CD14-positive monocyte (primary cell): ENCODE results near the gene KIRREL3. TPM values are rescaled to one million over a fixed set of nuclear protein-coding genes. Genes with fewer than 3 reads are reported as not detected.

ENCODE experiments used
- DNase-seq, 3 donors: peaks; one replicate each; pipeline ENCODE4 v3.0.0-alpha.2; 2011 to 2022
- H2AFZ ChIP-seq: 2 replicates; pipeline ENCODE4 v1.6.0; 2012; ENCODE audit warnings: mild to moderate bottlenecking, low read depth, low read length, inconsistent platforms; ENCODE audit not compliant: insufficient read depth, poor library complexity, severe bottlenecking
- H3K27ac ChIP-seq, 2 donors: 1 replicate in 1 of 2; 2 replicates in 1 of 2; pipeline ENCODE4 v1.5.1; 2012 to 2013; ENCODE audit warnings: low read length in 2 of 2, control low read depth in 1 of 2, inconsistent platforms in 1 of 2, low read depth in 1 of 2, mild to moderate bottlenecking in 1 of 2
- H3K27me3 ChIP-seq, 2 donors: one replicate each; pipeline versions ENCODE4 v1.6.0 to v1.6.1; 2011 to 2013; ENCODE audit warnings: low read length in 2 of 2; ENCODE audit not compliant: control insufficient read depth in 2 of 2, insufficient read depth in 2 of 2
- H3K36me3 ChIP-seq, 2 donors: replicated peaks in 1 of 2; 1 replicate in 1 of 2; 2 replicates in 1 of 2; pipeline versions ENCODE4 v1.5.1 to v1.6.1; 2012 to 2013; ENCODE audit warnings: low read length in 2 of 2, control low read depth in 1 of 2, inconsistent platforms in 1 of 2, mild to moderate bottlenecking in 1 of 2; ENCODE audit not compliant: insufficient read depth in 2 of 2, control insufficient read depth in 1 of 2
- H3K4me1 ChIP-seq, 2 donors: 1 replicate in 1 of 2; 2 replicates in 1 of 2; pipeline versions ENCODE4 v1.5.1 to v1.6.1; 2012 to 2013; ENCODE audit warnings: low read length in 2 of 2, control low read depth in 1 of 2, inconsistent platforms in 1 of 2, mild to moderate bottlenecking in 1 of 2, moderate library complexity in 1 of 2; ENCODE audit not compliant: insufficient read depth in 2 of 2, control insufficient read depth in 1 of 2
- H3K4me2 ChIP-seq: replicated peaks from 2 replicates; pipeline ENCODE3; 2012; ENCODE audit warnings: low read length, moderate library complexity, mild to moderate bottlenecking; ENCODE audit not compliant: poor library complexity, severe bottlenecking; ENCODE audit errors: extremely low read depth
- H3K4me3 ChIP-seq, 3 experiments: fragments of 200-600 bp in 1 of 3; sonication (generic) in 1 of 3; replicated peaks in 1 of 3; 1 replicate in 2 of 3; 2 replicates in 1 of 3; pipeline ENCODE4 v1.5.1; 2011 to 2013; ENCODE audit warnings: low read length in 3 of 3, mild to moderate bottlenecking in 3 of 3, control low read depth in 2 of 3, low read depth in 2 of 3, inconsistent platforms in 1 of 3, moderate library complexity in 1 of 3
- H3K79me2 ChIP-seq: 2 replicates; pipeline ENCODE4 v1.6.0; 2012; ENCODE audit warnings: mild to moderate bottlenecking, control low read depth, inconsistent platforms, low read length, moderate library complexity; ENCODE audit not compliant: insufficient read depth
- H3K9ac ChIP-seq: 2 replicates; pipeline ENCODE4 v1.6.0; 2017; ENCODE audit warnings: low read length, mild to moderate bottlenecking; ENCODE audit not compliant: insufficient read depth, poor library complexity, severe bottlenecking
- H3K9me3 ChIP-seq, 2 donors: replicated peaks in 1 of 2; 1 replicate in 1 of 2; 2 replicates in 1 of 2; pipeline versions ENCODE4 v1.5.1 to v1.6.1; 2012 to 2013; ENCODE audit warnings: low read length in 2 of 2, control low read depth in 1 of 2; ENCODE audit not compliant: control insufficient read depth in 1 of 2, insufficient read depth in 1 of 2
- H4K20me1 ChIP-seq: 2 replicates; pipeline ENCODE4 v1.6.0; 2012; ENCODE audit warnings: mild to moderate bottlenecking, low read length, control low read depth, moderate library complexity; ENCODE audit not compliant: insufficient read depth
- H3K27ac Mint-ChIP-seq, 7 donors: one replicate each; pipeline ENCODE4 v1.8.0; 2020; ENCODE audit warnings: mild to moderate bottlenecking in 7 of 7, mixed read lengths in 7 of 7, moderate library complexity in 6 of 7, inconsistent platforms in 2 of 7
- H3K27me3 Mint-ChIP-seq, 3 donors: one replicate each; pipeline ENCODE4 v1.8.0; 2021 to 2022; ENCODE audit warnings: low read depth in 3 of 3, mild to moderate bottlenecking in 3 of 3, mixed read lengths in 3 of 3, moderate library complexity in 3 of 3, inconsistent platforms in 1 of 3
- H3K36me3 Mint-ChIP-seq, 2 donors: one replicate each; pipeline ENCODE4 v1.8.0; 2020; ENCODE audit warnings: mixed read lengths in 2 of 2, inconsistent platforms in 1 of 2, mild to moderate bottlenecking in 1 of 2
- H3K4me1 Mint-ChIP-seq: one replicate; pipeline ENCODE4 v1.8.0; 2020; ENCODE audit warnings: mild to moderate bottlenecking, mixed read lengths
- H3K4me3 Mint-ChIP-seq, 2 donors: one replicate each; pipeline ENCODE4 v1.8.0; 2020; ENCODE audit warnings: mild to moderate bottlenecking in 2 of 2, mixed read lengths in 2 of 2, moderate library complexity in 1 of 2
- H3K9me3 Mint-ChIP-seq, 7 donors: one replicate each; pipeline ENCODE4 v1.8.0; 2020 to 2022; ENCODE audit warnings: mixed read lengths in 7 of 7, mild to moderate bottlenecking in 6 of 7, moderate library complexity in 6 of 7, inconsistent platforms in 2 of 7
- WGBS: methylation state at CpG from one replicate; pipeline ENCODE4 v1.1.5; 2013; ENCODE audit warnings: missing lambda C conversion rate; ENCODE audit not compliant: insufficient coverage; 5-methylcytosine and 5-hydroxymethylcytosine counted together
- intact Hi-C, 2 donors: fragments of 100-400 bp; cut with micrococcal nuclease; formaldehyde crosslinking; loops; one replicate each; pipeline versions ENCODE4 v1.15.0 to v1.15.1; 2023
- polyA plus RNA-seq, 3 donors: library from polyadenylated mRNA; depleted of rRNA in 1 of 3; unstranded in 2 of 3; stranded (reverse) in 1 of 3; fragments of 300-500 nt in 2 of 3; fragments of >200 nt in 1 of 3; fragmentation: Illumina TruSeq in 2 of 3; gene quantifications; 1 replicate in 2 of 3; 2 replicates in 1 of 3; pipeline ENCODE4 v1.2.3, GENCODE V29; 2012 to 2021
- TF ChIP-seq, protein P1 (sequence below): fragments of 200-600 bp; IDR thresholded peaks from one replicate; pipeline ENCODE4 v1.8.0; 2022; ENCODE audit warnings: antibody characterized with exemption, mild to moderate bottlenecking

Gene KIRREL3
- polyA plus RNA-seq, 3 donors = not detected

- Histone ChIP-seq H4K20me1 (no peaks in the 10 kb centered on the region), H3K27ac (no peak overlapping the region), H3K4me1 (no peaks in the 10 kb centered on the region), H3K27me3 (no peaks in the 10 kb centered on the region), H3K9me3 (no peaks in the 10 kb centered on the region), H3K79me2 (no peaks in the 10 kb centered on the region), H3K4me3 (no peak overlapping the region), H2AFZ (no peak overlapping the region), H3K36me3 (no peaks in the 10 kb centered on the region), H3K9ac (no peak overlapping the region), H3K4me2 (no peak overlapping the region)
- DNase-seq = no peak
- Mint-ChIP-seq H3K27me3 (peaks cover 0 to 2% (median 1%) of the 10 kb centered on the region in 3 donors), H3K4me3 (no peak overlapping the region), H3K27ac (no peak overlapping the region), H3K4me1 (no peaks in the 10 kb centered on the region), H3K36me3 (no peaks in the 10 kb centered on the region), H3K9me3 (peaks cover 0 to 6% (median 0%) of the 10 kb centered on the region in 7 donors)
- intact Hi-C loops = no loop called here
- TF ChIP-seq, protein P1, sequence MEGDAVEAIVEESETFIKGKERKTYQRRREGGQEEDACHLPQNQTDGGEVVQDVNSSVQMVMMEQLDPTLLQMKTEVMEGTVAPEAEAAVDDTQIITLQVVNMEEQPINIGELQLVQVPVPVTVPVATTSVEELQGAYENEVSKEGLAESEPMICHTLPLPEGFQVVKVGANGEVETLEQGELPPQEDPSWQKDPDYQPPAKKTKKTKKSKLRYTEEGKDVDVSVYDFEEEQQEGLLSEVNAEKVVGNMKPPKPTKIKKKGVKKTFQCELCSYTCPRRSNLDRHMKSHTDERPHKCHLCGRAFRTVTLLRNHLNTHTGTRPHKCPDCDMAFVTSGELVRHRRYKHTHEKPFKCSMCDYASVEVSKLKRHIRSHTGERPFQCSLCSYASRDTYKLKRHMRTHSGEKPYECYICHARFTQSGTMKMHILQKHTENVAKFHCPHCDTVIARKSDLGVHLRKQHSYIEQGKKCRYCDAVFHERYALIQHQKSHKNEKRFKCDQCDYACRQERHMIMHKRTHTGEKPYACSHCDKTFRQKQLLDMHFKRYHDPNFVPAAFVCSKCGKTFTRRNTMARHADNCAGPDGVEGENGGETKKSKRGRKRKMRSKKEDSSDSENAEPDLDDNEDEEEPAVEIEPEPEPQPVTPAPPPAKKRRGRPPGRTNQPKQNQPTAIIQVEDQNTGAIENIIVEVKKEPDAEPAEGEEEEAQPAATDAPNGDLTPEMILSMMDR = no peak
- 100% methylated on average over 1 of the region's 3 CpGs for WGBS
These were observed 35.3 kb upstream of the KIRREL3 start for GRCh38 chr11:127035824-127036223.

GRCh38 chr11:127034973-127035372 lies 34.4 kb upstream of the KIRREL3 start:
- no peak overlapping the region for H3K27ac Mint-ChIP-seq
- Histone ChIP-seq H3K27ac (no peak overlapping the region), H3K4me1 (no peaks in the 10 kb centered on the region), H4K20me1 (no peaks in the 10 kb centered on the region), H2AFZ (no peak overlapping the region), H3K27me3 (no peaks in the 10 kb centered on the region), H3K4me3 (no peak overlapping the region), H3K4me2 (no peak overlapping the region), H3K9ac (no peak overlapping the region), H3K79me2 (no peaks in the 10 kb centered on the region), H3K36me3 (no peaks in the 10 kb centered on the region), H3K9me3 (no peaks in the 10 kb centered on the region)
- H3K27me3 Mint-ChIP-seq = peaks cover 1 to 2% (median 1%) of the 10 kb centered on the region in 3 donors
- TF ChIP-seq, protein P1 = no peak
- H3K36me3 Mint-ChIP-seq = no peaks in the 10 kb centered on the region
- no peaks in the 10 kb centered on the region for H3K4me1 Mint-ChIP-seq
- peaks cover 0 to 4% (median 0%) of the 10 kb centered on the region in 7 donors for H3K9me3 Mint-ChIP-seq
- intact Hi-C loops = no loop called here
- no peak for DNase-seq
- H3K4me3 Mint-ChIP-seq = no peak overlapping the region
